Gastroesophageal sphincter (tissue), 4 donors: Measurements from ENCODE around the gene GPATCH1. TPM values are rescaled to one million over a fixed set of nuclear protein-coding genes. Genes with fewer than 3 reads are reported as not detected.
A peak's percentile ranks its signal among the peaks of the same experiment; 100 is the strongest.

ENCODE experiments used
- ATAC-seq: fragments of 150-250 bp; one replicate; pipeline ENCODE4 v1.9.1; 2016; ENCODE audit warnings: mild to moderate bottlenecking, moderate library complexity
- H3K27ac ChIP-seq, 4 donors: fragments of 200-600 bp; sonication (generic) in 3 of 4; 1 replicate in 3 of 4; 2 replicates in 1 of 4; pipeline ENCODE4 v1.5.1; 2016 to 2019
- H3K27me3 ChIP-seq: fragments of 200-600 bp; sonication (generic); one replicate; pipeline ENCODE4 v1.5.1; 2019
- H3K36me3 ChIP-seq, 2 donors: fragments of 200-600 bp; sonication (generic); one replicate each; pipeline ENCODE4 v1.5.1; 2019; ENCODE audit warnings: control low read depth in 1 of 2
- H3K4me1 ChIP-seq, 3 donors: fragments of 200-600 bp; sonication (generic); 1 replicate in 2 of 3; 2 replicates in 1 of 3; pipeline ENCODE4 v1.5.1; 2016 to 2019; ENCODE audit warnings: control low read depth in 2 of 3
- H3K4me3 ChIP-seq, 2 donors: fragments of 200-600 bp; sonication (generic); one replicate each; pipeline ENCODE4 v1.5.1; 2019; ENCODE audit warnings: mild to moderate bottlenecking in 1 of 2, moderate library complexity in 1 of 2
- H3K9me3 ChIP-seq, 3 donors: fragments of 200-600 bp; sonication (generic); one replicate each; pipeline ENCODE4 v1.5.1; 2017 to 2019; ENCODE audit warnings: control low read depth in 2 of 3
- CTCF ChIP-seq, 4 experiments: fragments of 200-600 bp in 2 of 4; fragments of 450-650 bp in 2 of 4; sonication (generic) in 1 of 4; IDR thresholded peaks; one replicate each; pipeline ENCODE4 v1.5.1; 2017 to 2019; ENCODE audit warnings: antibody characterized with exemption in 4 of 4, mild to moderate bottlenecking in 2 of 4, moderate library complexity in 2 of 4
- EP300 ChIP-seq: sonication (generic); formaldehyde crosslinking; IDR thresholded peaks from one replicate; pipeline ENCODE4 v1.6.1; 2017; ENCODE audit warnings: antibody characterized with exemption, mild to moderate bottlenecking
- POLR2A ChIP-seq, 2 donors: fragments of 450-650 bp; IDR thresholded peaks; one replicate each; pipeline ENCODE4 v1.6.1; 2017; ENCODE audit warnings: antibody characterized with exemption in 2 of 2, mild to moderate bottlenecking in 2 of 2, moderate library complexity in 1 of 2
- POLR2AphosphoS5 ChIP-seq: sonication (generic); formaldehyde crosslinking; IDR thresholded peaks from one replicate; pipeline ENCODE4 v1.6.1; 2017; ENCODE audit warnings: antibody characterized with exemption
- WGBS, 2 donors: methylation state at CpG; one replicate each; pipeline ENCODE4 v1.1.5; 2018; ENCODE audit warnings: low coverage in 1 of 2; 5-methylcytosine and 5-hydroxymethylcytosine counted together
- total RNA-seq, 4 donors: library from RNA; depleted of rRNA; stranded (reverse); fragments of >200 nt; gene quantifications; one replicate each; pipeline ENCODE4 v1.1.0, GENCODE V29; 2016

GPATCH1 gene
- total RNA-seq, 4 donors from 2014 or later: 6.2 to 10.4 (median 6.8) TPM

- H3K4me1 ChIP-seq: peaks cover 0 to 23% (median 6%) of the 10 kb centered on the region in 3 donors
- TF ChIP-seq POLR2AphosphoS5: no peak
- TF ChIP-seq POLR2A (IDR thresholded peaks at IDR 0.05): no peak
- TF ChIP-seq EP300: no peak
- TF ChIP-seq CTCF (IDR thresholded peaks at IDR 0.05): no peak
- peak overlapping the region in 1 of 4 donors; percentile 49 for H3K27ac ChIP-seq
- peak; percentile 25 for ATAC-seq
- no peaks in the 10 kb centered on the region for H3K9me3 ChIP-seq
- H3K4me3 ChIP-seq: peak overlapping the region; percentile 49 to 66
- H3K27me3 ChIP-seq: peaks cover 60% of the 10 kb centered on the region
- WGBS, 2 donors: no CpG with 5 or more reads among the region's 35 CpGs
- no peaks in the 10 kb centered on the region for H3K36me3 ChIP-seq
These were observed 16.6 kb upstream of the GPATCH1 start for GRCh38 chr19:33064458-33064791.

- Histone ChIP-seq H3K4me1 (peaks cover 0 to 23% (median 6%) of the 10 kb centered on the region in 3 donors), H3K9me3 (no peaks in the 10 kb centered on the region), H3K27me3 (peaks cover 60% of the 10 kb centered on the region), H3K27ac (peak within 1 kb of the TSS in 1 of 4 donors; percentile 49), H3K36me3 (no peaks in the 10 kb centered on the region), H3K4me3 (peak within 1 kb of the TSS; percentile 49 to 66)
- TF ChIP-seq POLR2AphosphoS5: no peak
- WGBS, 2 donors: 0% methylated on average over 3 of the region's 86 CpGs; no CpG with 5 or more reads in 1 of the 2 donors
- peak; percentile 88 for ATAC-seq
These were observed 16.0 kb upstream of the GPATCH1 start, which contains the start of gene RHPN2 for GRCh38 chr19:33064792-33065550. Gene RHPN2 (minus strand): TSS chr19:33064888. CDS start chr19:33064852, 36 bp downstream.

GRCh38 chr19:33066543-33066942, 14.4 kb upstream of the GPATCH1 start:
- Histone ChIP-seq H3K4me3 (no peak overlapping the region), H3K9me3 (no peaks in the 10 kb centered on the region), H3K27me3 (peaks cover 53% of the 10 kb centered on the region), H3K4me1 (peaks cover 0 to 23% (median 6%) of the 10 kb centered on the region in 3 donors), H3K27ac (no peak overlapping the region), H3K36me3 (no peaks in the 10 kb centered on the region)
- TF ChIP-seq EP300 (no peak), POLR2AphosphoS5 (no peak), CTCF (IDR thresholded peaks at IDR 0.05) (no peak), POLR2A (IDR thresholded peaks at IDR 0.05) (no peak)
- no peak for ATAC-seq
- 77 to 91% methylated on average over 4 to 8 of the region's 18 CpGs for WGBS, 2 donors

GRCh38 chr19:33067121-33067520, 13.9 kb upstream of the GPATCH1 start:
- Histone ChIP-seq H3K27ac (no peak overlapping the region), H3K4me1 (peaks cover 0 to 23% (median 6%) of the 10 kb centered on the region in 3 donors), H3K36me3 (no peaks in the 10 kb centered on the region), H3K27me3 (peaks cover 47% of the 10 kb centered on the region), H3K4me3 (no peak overlapping the region), H3K9me3 (no peaks in the 10 kb centered on the region)
- TF ChIP-seq EP300 (no peak), CTCF (IDR thresholded peaks at IDR 0.05) (no peak), POLR2AphosphoS5 (no peak), POLR2A (IDR thresholded peaks at IDR 0.05) (no peak)
- 65 to 67% methylated on average over 1 to 8 of the region's 8 CpGs for WGBS, 2 donors
- ATAC-seq: no peak

- Histone ChIP-seq H3K4me3 (no peak overlapping the region), H3K27me3 (peaks cover 13% of the 10 kb centered on the region), H3K36me3 (no peaks in the 10 kb centered on the region), H3K4me1 (no peaks in the 10 kb centered on the region), H3K9me3 (no peaks in the 10 kb centered on the region), H3K27ac (no peak overlapping the region)
- TF ChIP-seq POLR2AphosphoS5: no peak
- TF ChIP-seq EP300: no peak
- TF ChIP-seq CTCF (IDR thresholded peaks at IDR 0.05): no peak
- no peak for TF ChIP-seq POLR2A (IDR thresholded peaks at IDR 0.05)
- no peak for ATAC-seq
- 70 to 100% methylated on average over 1 to 6 of the region's 7 CpGs for WGBS, 2 donors
These were observed 9.1 kb upstream of the GPATCH1 start for GRCh38 chr19:33071887-33072286.
